Smooth muscle cell (in vitro differentiated cells): ENCODE results near the gene ZDHHC7. TPM values are rescaled to one million over a fixed set of nuclear protein-coding genes. Genes with fewer than 3 reads are reported as not detected.
A peak's percentile ranks its signal among the peaks of the same experiment; 100 is the strongest.
"Not testable (repeated sequence)": the region's sequence is repeated elsewhere in the genome, so short reads cannot be mapped to it uniquely, and the experiment has no call there.

Experiments
- DNase-seq: peaks from one replicate; lab custom pipeline; 2025; ENCODE audit not compliant: unreplicated experiment; lab: John Stamatoyannopoulos, UW
- H2AFZ ChIP-seq: fragments of 200-600 bp; sonication (generic); 2 replicates; pipeline ENCODE4 v1.6.0; 2016; ENCODE audit warnings: antibody characterized with exemption, low read depth, mild to moderate bottlenecking
- H3F3A ChIP-seq: fragments of 200-600 bp; sonication (generic); 2 replicates; pipeline ENCODE4 v1.6.0; 2017; ENCODE audit warnings: antibody characterized with exemption, low read depth
- H3K27ac ChIP-seq: fragments of 200-600 bp; sonication (generic); 2 replicates; pipeline ENCODE4 v1.5.1; 2016; ENCODE audit warnings: low read depth, mild to moderate bottlenecking
- H3K27me3 ChIP-seq: fragments of 200-600 bp; sonication (generic); 2 replicates; pipeline ENCODE4 v1.6.1; 2016; ENCODE audit warnings: low read depth, mild to moderate bottlenecking
- H3K36me3 ChIP-seq: fragments of 200-600 bp; sonication (generic); 2 replicates; pipeline ENCODE4 v1.5.1; 2016; ENCODE audit warnings: low read depth
- H3K4me1 ChIP-seq: fragments of 200-600 bp; sonication (generic); 2 replicates; pipeline ENCODE4 v1.5.1; 2016; ENCODE audit warnings: low read depth
- H3K4me2 ChIP-seq: fragments of 200-600 bp; sonication (generic); 2 replicates; pipeline ENCODE4 v1.6.0; 2016; ENCODE audit warnings: mild to moderate bottlenecking
- H3K4me3 ChIP-seq: fragments of 200-600 bp; sonication (generic); 2 replicates; pipeline ENCODE4 v1.5.1; 2016; ENCODE audit warnings: mild to moderate bottlenecking
- H3K79me2 ChIP-seq: fragments of 200-600 bp; sonication (generic); 2 replicates; pipeline ENCODE4 v1.6.0; 2016; ENCODE audit warnings: low read depth, mild to moderate bottlenecking
- H3K9ac ChIP-seq: fragments of 200-600 bp; sonication (generic); 2 replicates; pipeline ENCODE4 v1.6.0; 2016; ENCODE audit warnings: low read depth
- H3K9me3 ChIP-seq: fragments of 200-600 bp; sonication (generic); replicated peaks from 2 replicates; pipeline ENCODE4 v1.5.1; 2016; ENCODE audit warnings: low read depth
- H4K20me1 ChIP-seq: fragments of 200-600 bp; sonication (generic); 2 replicates; pipeline ENCODE4 v1.6.0; 2016; ENCODE audit warnings: low read depth
- CTCF ChIP-seq: fragments of 200-600 bp; sonication (generic); IDR thresholded peaks from 2 replicates; pipeline ENCODE4 v1.5.1; 2017; ENCODE audit warnings: borderline replicate concordance, mild to moderate bottlenecking, antibody characterized with exemption; ENCODE audit not compliant: insufficient read depth, poor library complexity, severe bottlenecking
- WGBS: methylation state at CpG from one replicate; pipeline ENCODE4 v1.1.7; 2016; ENCODE audit warnings: low lambda C conversion rate; 5-methylcytosine and 5-hydroxymethylcytosine counted together
- polyA plus RNA-seq: library from polyadenylated mRNA; unstranded; fragments of >200 nt; fragmentation: Nextera tagmentation; extraction: Ambion mirVana; gene quantifications from 2 replicates; pipeline ENCODE4 v1.2.1, GENCODE V29; 2016
- total RNA-seq: library from RNA; depleted of rRNA; stranded (reverse); fragments of >200 nt; gene quantifications from 2 replicates; pipeline ENCODE4 v1.2.3, GENCODE V29; 2014

Gene ZDHHC7
- total and polyA plus RNA-seq, 2 experiments from 2014 or later = 31.9 to 39.1 TPM

- H3K27me3 ChIP-seq = no peaks in the 10 kb centered on the region
- H3K4me3 ChIP-seq = peak overlapping the region; percentile 6
- H4K20me1 ChIP-seq = peaks cover 82% of the 10 kb centered on the region
- 78% methylated on average over 6 of the region's 6 CpGs for WGBS
- H3K36me3 ChIP-seq = no peaks in the 10 kb centered on the region
- H3K4me2 ChIP-seq = peak overlapping the region; percentile 70
- peaks cover 7% of the 10 kb centered on the region for H3K4me1 ChIP-seq
- peaks cover 9% of the 10 kb centered on the region for H3F3A ChIP-seq
- no peaks in the 10 kb centered on the region for H3K79me2 ChIP-seq
- no peaks in the 10 kb centered on the region for H3K9me3 ChIP-seq
- H2AFZ ChIP-seq = no peak overlapping the region
- no peak for DNase-seq
- TF ChIP-seq CTCF = no peak
- H3K27ac ChIP-seq = no peak overlapping the region
- no peak overlapping the region for H3K9ac ChIP-seq
Measured at GRCh38 chr16:85054948-85055492, 43.7 kb upstream of the ZDHHC7 start.

GRCh38 chr16:85054321-85054720 lies 43.0 kb upstream of the ZDHHC7 start:
- not testable (repeated sequence) for H3K4me1 ChIP-seq, H3F3A ChIP-seq, H3K4me2 ChIP-seq, H3K4me3 ChIP-seq, H3K27ac ChIP-seq, H2AFZ ChIP-seq, DNase-seq, H3K9ac ChIP-seq, H3K27me3 ChIP-seq, H3K9me3 ChIP-seq, H3K36me3 ChIP-seq, H3K79me2 ChIP-seq
- WGBS = 98% methylated on average over 3 of the region's 3 CpGs
- H4K20me1 ChIP-seq = peaks cover 87% of the 10 kb centered on the region

- Histone ChIP-seq H3K79me2 (no peaks in the 10 kb centered on the region), H3K4me2 (no peak overlapping the region), H4K20me1 (peaks cover 88% of the 10 kb centered on the region), H3K27ac (no peak overlapping the region), H3K4me1 (peaks cover 7% of the 10 kb centered on the region), H3K36me3 (no peaks in the 10 kb centered on the region), H3K27me3 (no peaks in the 10 kb centered on the region), H3K4me3 (no peak overlapping the region), H3F3A (peaks cover 9% of the 10 kb centered on the region), H3K9me3 (no peaks in the 10 kb centered on the region), H2AFZ (no peak overlapping the region), H3K9ac (no peak overlapping the region)
- WGBS = 95% methylated on average over 10 of the region's 10 CpGs
- DNase-seq = no peak
- TF ChIP-seq CTCF = no peak
Measured at GRCh38 chr16:85052536-85052935, 41.2 kb upstream of the ZDHHC7 start.

- Histone ChIP-seq H3K4me2 (no peak overlapping the region), H3K79me2 (no peaks in the 10 kb centered on the region), H3K27me3 (no peaks in the 10 kb centered on the region), H3F3A (peaks cover 9% of the 10 kb centered on the region), H4K20me1 (peaks cover 82% of the 10 kb centered on the region), H3K9me3 (no peaks in the 10 kb centered on the region), H3K4me1 (peaks cover 7% of the 10 kb centered on the region), H3K9ac (no peak overlapping the region), H3K36me3 (no peaks in the 10 kb centered on the region), H2AFZ (no peak overlapping the region), H3K27ac (no peak overlapping the region), H3K4me3 (no peak overlapping the region)
- TF ChIP-seq CTCF = no peak
- 90% methylated on average over 8 of the region's 8 CpGs for WGBS
- DNase-seq = no peak
Measured at GRCh38 chr16:85051683-85052082, 40.3 kb upstream of the ZDHHC7 start.
